Measurements from ENCODE around the gene MS4A6A.

Gene MS4A6A

DNA sequence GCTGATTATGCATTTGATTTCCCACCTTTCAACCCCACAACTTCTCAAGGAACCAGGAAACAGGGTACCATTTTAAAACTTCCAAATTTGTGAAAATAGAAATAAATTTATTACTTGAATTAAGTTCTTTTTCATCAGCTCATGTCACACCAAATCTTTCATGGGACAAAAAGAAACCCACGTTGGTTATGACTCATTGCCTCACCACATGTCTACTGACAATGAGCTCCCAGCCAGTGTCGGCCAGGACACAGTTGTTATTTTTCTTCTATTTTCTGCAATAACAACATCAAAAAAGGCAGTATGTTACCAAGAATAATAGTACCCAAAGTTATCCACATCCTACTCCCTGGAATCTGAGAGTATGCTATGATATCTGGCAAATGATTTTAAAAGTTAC lies 17.3 kb downstream of the MS4A6A start:
- Histone ChIP-seq H3K9ac (no peak overlapping the region), H3K4me1 (ENCODE audit: low read depth, poor library complexity, severe bottlenecking) (no peaks in the 10 kb centered on the region), H2AFZ (ENCODE audit: low read depth) (no peak overlapping the region), H3K36me3 (ENCODE audit: insufficient read depth) (no peaks in the 10 kb centered on the region), H3K79me2 (ENCODE audit: insufficient read depth, low read depth) (no peaks in the 10 kb centered on the region), H3K4me2 (no peak overlapping the region), H4K20me1 (ENCODE audit: insufficient read depth) (no peaks in the 10 kb centered on the region), H3K27me3 (ENCODE audit: insufficient read depth, low read depth) (no peaks in the 10 kb centered on the region), H3K4me3 (IDR thresholded peaks at IDR 0.05; ENCODE audit: insufficient read depth, low read depth, low read length) (no peak overlapping the region), H3K27ac (no peak overlapping the region)
- TF ChIP-seq, protein P1, sequence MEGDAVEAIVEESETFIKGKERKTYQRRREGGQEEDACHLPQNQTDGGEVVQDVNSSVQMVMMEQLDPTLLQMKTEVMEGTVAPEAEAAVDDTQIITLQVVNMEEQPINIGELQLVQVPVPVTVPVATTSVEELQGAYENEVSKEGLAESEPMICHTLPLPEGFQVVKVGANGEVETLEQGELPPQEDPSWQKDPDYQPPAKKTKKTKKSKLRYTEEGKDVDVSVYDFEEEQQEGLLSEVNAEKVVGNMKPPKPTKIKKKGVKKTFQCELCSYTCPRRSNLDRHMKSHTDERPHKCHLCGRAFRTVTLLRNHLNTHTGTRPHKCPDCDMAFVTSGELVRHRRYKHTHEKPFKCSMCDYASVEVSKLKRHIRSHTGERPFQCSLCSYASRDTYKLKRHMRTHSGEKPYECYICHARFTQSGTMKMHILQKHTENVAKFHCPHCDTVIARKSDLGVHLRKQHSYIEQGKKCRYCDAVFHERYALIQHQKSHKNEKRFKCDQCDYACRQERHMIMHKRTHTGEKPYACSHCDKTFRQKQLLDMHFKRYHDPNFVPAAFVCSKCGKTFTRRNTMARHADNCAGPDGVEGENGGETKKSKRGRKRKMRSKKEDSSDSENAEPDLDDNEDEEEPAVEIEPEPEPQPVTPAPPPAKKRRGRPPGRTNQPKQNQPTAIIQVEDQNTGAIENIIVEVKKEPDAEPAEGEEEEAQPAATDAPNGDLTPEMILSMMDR (conservative IDR thresholded peaks at IDR 0.05; ENCODE audit: low read depth, low read length), result no peak

DNA sequence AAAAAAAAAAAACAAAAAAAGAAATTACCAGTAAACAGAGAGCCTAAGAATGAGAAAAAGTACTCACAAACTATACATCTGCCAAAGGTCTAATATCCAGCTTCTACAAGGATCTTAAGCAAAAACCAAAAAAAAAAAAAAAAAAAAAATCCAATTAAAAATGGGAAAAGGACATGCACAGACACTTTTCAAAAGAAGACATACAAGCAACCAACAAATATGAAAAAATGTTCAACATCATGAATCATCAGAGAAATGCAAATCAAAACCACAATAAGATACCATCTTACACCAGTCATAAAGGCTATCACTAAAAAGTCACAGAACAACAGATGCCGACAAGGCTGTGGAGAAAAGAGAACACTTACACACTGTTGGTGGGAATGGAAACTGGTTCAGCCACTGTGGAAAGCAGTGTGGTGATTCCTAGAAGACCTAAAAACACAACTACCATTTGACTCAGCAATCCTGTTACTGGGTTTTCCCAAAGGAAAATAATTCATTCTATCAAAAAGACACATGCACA lies 18.3 kb downstream of the MS4A6A start:
- no peaks in the 10 kb centered on the region for H3K36me3 ChIP-seq (ENCODE audit: insufficient read depth)
- H3K79me2 ChIP-seq (ENCODE audit: insufficient read depth, low read depth), result no peaks in the 10 kb centered on the region
- no peaks in the 10 kb centered on the region for H4K20me1 ChIP-seq (ENCODE audit: insufficient read depth)
- no peak overlapping the region for H2AFZ ChIP-seq (ENCODE audit: low read depth)
- no peak overlapping the region for H3K27ac ChIP-seq
- no peak overlapping the region for H3K9ac ChIP-seq
- no peaks in the 10 kb centered on the region for H3K27me3 ChIP-seq (ENCODE audit: insufficient read depth, low read depth)
- H3K4me3 ChIP-seq (IDR thresholded peaks at IDR 0.05; ENCODE audit: insufficient read depth, low read depth, low read length), result no peak overlapping the region
- H3K4me1 ChIP-seq (ENCODE audit: low read depth, poor library complexity, severe bottlenecking), result no peaks in the 10 kb centered on the region
- TF ChIP-seq, protein P1 (conservative IDR thresholded peaks at IDR 0.05; ENCODE audit: low read depth, low read length), result no peak
- H3K4me2 ChIP-seq, result no peak overlapping the region

DNA sequence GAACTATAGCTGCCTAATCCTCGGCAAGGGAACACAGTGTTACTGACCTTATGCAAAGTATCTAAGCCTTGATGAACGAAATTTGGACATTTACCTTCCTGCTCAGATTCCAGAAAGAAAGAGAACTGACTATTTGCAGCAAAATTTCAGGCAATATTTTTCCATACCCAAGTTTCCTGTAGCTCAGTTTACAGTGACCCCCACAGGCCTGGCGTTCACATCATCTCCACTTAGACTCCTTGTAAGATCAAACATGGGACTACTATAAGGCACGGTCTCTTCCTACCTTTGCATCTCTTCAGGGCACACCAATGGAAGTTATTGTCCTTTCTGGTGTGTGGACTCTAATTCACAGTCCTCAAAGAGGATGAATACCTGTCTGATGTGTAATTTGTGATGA lies 21.1 kb downstream of the MS4A6A start:
- Histone ChIP-seq H3K36me3 (ENCODE audit: insufficient read depth) (no peaks in the 10 kb centered on the region), H4K20me1 (ENCODE audit: insufficient read depth) (no peaks in the 10 kb centered on the region), H3K4me2 (no peak overlapping the region), H2AFZ (ENCODE audit: low read depth) (no peak overlapping the region), H3K4me1 (ENCODE audit: low read depth, poor library complexity, severe bottlenecking) (no peaks in the 10 kb centered on the region), H3K9ac (no peak overlapping the region), H3K79me2 (ENCODE audit: insufficient read depth, low read depth) (no peaks in the 10 kb centered on the region), H3K4me3 (IDR thresholded peaks at IDR 0.05; ENCODE audit: insufficient read depth, low read depth, low read length) (no peak overlapping the region), H3K27ac (no peak overlapping the region), H3K27me3 (ENCODE audit: insufficient read depth, low read depth) (no peaks in the 10 kb centered on the region)
- TF ChIP-seq, protein P1 (conservative IDR thresholded peaks at IDR 0.05; ENCODE audit: low read depth, low read length), result no peak

DNA sequence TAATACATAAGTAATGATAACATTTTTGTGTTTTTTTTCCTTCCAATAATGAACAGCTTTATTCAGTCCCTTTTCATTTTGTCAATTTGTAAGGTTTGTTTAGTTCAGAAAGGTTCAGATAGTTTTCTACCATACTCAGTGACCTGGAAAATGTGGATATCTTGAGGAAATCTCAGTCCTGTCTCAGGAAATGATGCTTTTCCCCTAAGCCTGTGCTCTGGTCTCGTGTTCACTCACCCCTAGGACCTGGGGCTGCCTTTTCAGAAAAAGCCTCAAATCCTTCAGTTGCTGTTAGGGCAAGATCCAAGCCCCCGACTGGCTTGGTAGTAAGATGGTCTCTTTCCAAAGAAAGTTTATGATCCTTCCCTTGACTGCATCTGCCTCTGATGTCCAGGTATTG lies 21.8 kb downstream of the MS4A6A start:
- H3K27ac ChIP-seq, result no peak overlapping the region
- no peak overlapping the region for H3K4me2 ChIP-seq
- TF ChIP-seq, protein P1 (conservative IDR thresholded peaks at IDR 0.05; ENCODE audit: low read depth, low read length), result no peak
- no peak overlapping the region for H3K9ac ChIP-seq
- no peaks in the 10 kb centered on the region for H3K79me2 ChIP-seq (ENCODE audit: insufficient read depth, low read depth)
- no peaks in the 10 kb centered on the region for H3K36me3 ChIP-seq (ENCODE audit: insufficient read depth)
- no peak overlapping the region for H2AFZ ChIP-seq (ENCODE audit: low read depth)
- no peaks in the 10 kb centered on the region for H3K27me3 ChIP-seq (ENCODE audit: insufficient read depth, low read depth)
- no peaks in the 10 kb centered on the region for H3K4me1 ChIP-seq (ENCODE audit: low read depth, poor library complexity, severe bottlenecking)
- no peak overlapping the region for H3K4me3 ChIP-seq (IDR thresholded peaks at IDR 0.05; ENCODE audit: insufficient read depth, low read depth, low read length)
- H4K20me1 ChIP-seq (ENCODE audit: insufficient read depth), result no peaks in the 10 kb centered on the region

All from KMS-11 (cell line).